Thoracic aorta (tissue), 2 donors: Measurements from ENCODE around the gene PDCD10. TPM values are rescaled to one million over a fixed set of nuclear protein-coding genes. Genes with fewer than 3 reads are reported as not detected.

Source experiments
- ATAC-seq: fragments of 150-250 bp; one replicate; pipeline ENCODE4 v1.8.0; 2017; ENCODE audit warnings: low read depth; ENCODE audit not compliant: insufficient number of reproducible peaks, low FRiP score
- DNase-seq: peaks from one replicate; pipeline ENCODE4 v3.0.0-alpha.2; 2020; ENCODE audit warnings: low spot score
- H3K27ac ChIP-seq, 2 donors: fragments of 200-600 bp; sonication (generic); 1 replicate in 1 of 2; 2 replicates in 1 of 2; pipeline ENCODE4 v1.5.1; 2016; ENCODE audit warnings: mild to moderate bottlenecking in 2 of 2, moderate library complexity in 2 of 2
- H3K27me3 ChIP-seq: fragments of 200-600 bp; sonication (generic); replicated peaks from 2 replicates; pipeline ENCODE4 v1.6.0; 2016; ENCODE audit warnings: mild to moderate bottlenecking; ENCODE audit not compliant: insufficient read depth
- H3K36me3 ChIP-seq: fragments of 200-600 bp; sonication (generic); one replicate; pipeline ENCODE4 v1.5.1; 2016
- H3K4me1 ChIP-seq, 2 donors: fragments of 200-600 bp; sonication (generic); 1 replicate in 1 of 2; 2 replicates in 1 of 2; pipeline versions ENCODE4 v1.5.1 to v1.6.0; 2016; ENCODE audit warnings: low read depth in 2 of 2, mild to moderate bottlenecking in 1 of 2; ENCODE audit not compliant: control insufficient read depth in 1 of 2
- H3K4me3 ChIP-seq: fragments of 200-600 bp; sonication (generic); 2 replicates; pipeline ENCODE4 v1.5.1; 2016; ENCODE audit warnings: mild to moderate bottlenecking
- H3K9me3 ChIP-seq: fragments of 200-600 bp; sonication (generic); 2 replicates; pipeline ENCODE4 v1.5.1; 2016
- total RNA-seq, 2 donors: library from RNA; depleted of rRNA; stranded (reverse); fragments of >200 nt; gene quantifications; one replicate each; pipeline versions ENCODE4 v1.1.0 to v1.2.3, GENCODE V29; 2016
- TF ChIP-seq, protein P1 (sequence below): fragments of 200-600 bp; sonication (generic); IDR thresholded peaks from one replicate; pipeline ENCODE4 v1.5.1; 2019; ENCODE audit warnings: antibody characterized with exemption

PDCD10 gene
- total RNA-seq, 2 donors from 2014 or later = 55.5 to 77.3 TPM

DNA sequence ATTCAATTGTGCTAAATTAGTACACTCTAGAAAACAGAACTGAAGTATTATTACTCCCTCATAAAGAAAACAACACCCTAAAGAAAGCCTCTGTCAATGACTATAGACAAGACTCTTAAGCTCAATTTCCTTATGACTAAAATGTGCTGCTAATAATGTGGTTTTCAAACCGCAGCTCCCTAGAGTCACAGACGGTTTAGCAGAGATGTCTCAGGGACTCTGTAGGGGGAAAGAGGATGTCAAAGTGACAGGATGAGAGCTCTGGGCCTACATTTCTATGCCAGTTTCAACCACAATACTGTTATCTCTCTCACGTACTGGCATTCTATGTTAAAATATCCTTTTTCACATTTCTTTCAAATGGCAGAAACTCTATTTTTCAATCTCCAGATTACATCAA lies 43.3 kb downstream of the PDCD10 start:
- no peaks in the 10 kb centered on the region for H3K4me1 ChIP-seq
- TF ChIP-seq, protein P1, sequence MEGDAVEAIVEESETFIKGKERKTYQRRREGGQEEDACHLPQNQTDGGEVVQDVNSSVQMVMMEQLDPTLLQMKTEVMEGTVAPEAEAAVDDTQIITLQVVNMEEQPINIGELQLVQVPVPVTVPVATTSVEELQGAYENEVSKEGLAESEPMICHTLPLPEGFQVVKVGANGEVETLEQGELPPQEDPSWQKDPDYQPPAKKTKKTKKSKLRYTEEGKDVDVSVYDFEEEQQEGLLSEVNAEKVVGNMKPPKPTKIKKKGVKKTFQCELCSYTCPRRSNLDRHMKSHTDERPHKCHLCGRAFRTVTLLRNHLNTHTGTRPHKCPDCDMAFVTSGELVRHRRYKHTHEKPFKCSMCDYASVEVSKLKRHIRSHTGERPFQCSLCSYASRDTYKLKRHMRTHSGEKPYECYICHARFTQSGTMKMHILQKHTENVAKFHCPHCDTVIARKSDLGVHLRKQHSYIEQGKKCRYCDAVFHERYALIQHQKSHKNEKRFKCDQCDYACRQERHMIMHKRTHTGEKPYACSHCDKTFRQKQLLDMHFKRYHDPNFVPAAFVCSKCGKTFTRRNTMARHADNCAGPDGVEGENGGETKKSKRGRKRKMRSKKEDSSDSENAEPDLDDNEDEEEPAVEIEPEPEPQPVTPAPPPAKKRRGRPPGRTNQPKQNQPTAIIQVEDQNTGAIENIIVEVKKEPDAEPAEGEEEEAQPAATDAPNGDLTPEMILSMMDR = no peak
- DNase-seq = no peak
- no peak overlapping the region for H3K4me3 ChIP-seq
- H3K27ac ChIP-seq = no peak overlapping the region
- no peak for ATAC-seq
- peaks cover 5% of the 10 kb centered on the region for H3K36me3 ChIP-seq
- H3K27me3 ChIP-seq = no peaks in the 10 kb centered on the region
- no peaks in the 10 kb centered on the region for H3K9me3 ChIP-seq

DNA sequence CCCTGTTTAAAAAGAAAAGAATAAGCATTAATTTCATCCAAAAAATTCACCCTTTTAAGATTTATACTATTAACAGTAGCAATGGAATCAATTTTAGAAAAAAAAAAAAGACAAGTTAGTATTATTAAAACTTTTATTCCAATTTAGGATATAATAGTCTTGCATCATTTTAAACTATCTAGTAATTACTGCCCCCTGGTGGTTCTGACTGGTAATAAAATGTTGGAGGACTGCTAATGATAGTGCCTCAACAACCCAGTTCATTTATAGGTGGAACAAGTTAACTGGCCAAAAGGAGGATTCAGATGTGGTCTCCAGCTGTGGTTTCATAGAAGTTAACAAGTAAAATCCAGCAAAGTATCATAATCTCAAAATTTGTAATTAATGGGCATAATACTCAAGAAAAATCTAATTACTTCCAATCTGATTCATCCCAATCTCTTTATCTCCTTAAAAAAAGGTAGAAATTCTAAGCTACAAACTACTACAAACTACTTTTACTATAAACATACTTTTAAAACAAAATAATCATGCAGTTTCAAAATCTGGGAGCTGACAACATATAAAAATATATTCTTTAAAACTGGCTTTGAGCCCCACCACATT lies 50.2 kb downstream of the PDCD10 start:
- DNase-seq = peak; percentile 11
- H3K4me1 ChIP-seq = no peaks in the 10 kb centered on the region
- ATAC-seq = no peak
- TF ChIP-seq, protein P1 = peak; percentile 73
- no peaks in the 10 kb centered on the region for H3K9me3 ChIP-seq
- no peak overlapping the region for H3K27ac ChIP-seq
- no peaks in the 10 kb centered on the region for H3K36me3 ChIP-seq
- no peak overlapping the region for H3K4me3 ChIP-seq
- no peaks in the 10 kb centered on the region for H3K27me3 ChIP-seq

DNA sequence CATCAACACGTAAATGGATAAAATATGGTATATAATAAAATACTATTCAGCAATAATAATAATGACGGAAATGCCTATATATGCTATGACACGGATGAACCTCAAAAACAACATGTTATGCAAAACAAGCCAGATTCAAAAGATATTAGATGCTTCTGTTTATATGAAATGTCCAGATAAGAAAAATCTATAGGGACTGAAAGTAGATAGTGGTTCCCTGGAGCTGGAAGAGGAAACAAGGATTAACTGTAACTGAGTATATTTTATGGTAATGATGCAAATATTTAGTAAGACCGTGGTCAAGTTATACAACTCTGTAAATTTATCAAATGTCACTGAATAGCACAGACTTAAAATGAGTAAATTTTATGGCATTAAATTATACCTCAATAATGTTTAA lies 55.2 kb downstream of the PDCD10 start:
- Histone ChIP-seq H3K27me3 (no peaks in the 10 kb centered on the region), H3K4me1 (no peaks in the 10 kb centered on the region), H3K36me3 (peaks cover 8% of the 10 kb centered on the region), H3K27ac (no peak overlapping the region), H3K4me3 (no peak overlapping the region), H3K9me3 (peaks cover 12% of the 10 kb centered on the region)
- TF ChIP-seq, protein P1 = no peak
- DNase-seq (no peak), ATAC-seq (no peak)

DNA sequence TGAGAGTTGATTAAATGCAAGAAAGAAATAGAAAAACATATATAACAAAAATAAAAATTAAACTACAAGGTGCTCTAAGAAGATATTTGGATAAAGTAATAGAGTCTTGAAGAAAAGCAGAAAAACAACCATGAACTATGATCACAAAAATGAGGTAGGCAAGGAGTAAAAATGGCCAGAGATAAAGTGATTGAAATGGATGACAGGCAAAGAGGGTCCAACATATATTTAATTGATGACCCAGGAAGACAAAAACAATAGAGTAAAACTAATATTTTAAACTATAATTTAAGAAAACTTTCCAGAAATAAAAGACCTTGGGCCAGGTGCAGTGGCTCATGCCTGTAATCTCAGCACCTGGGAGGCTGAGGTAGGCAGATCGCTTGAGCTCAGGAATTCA lies 58.8 kb downstream of the PDCD10 start:
- no peak for DNase-seq
- ATAC-seq = no peak
- H3K4me3 ChIP-seq = no peak overlapping the region
- H3K9me3 ChIP-seq = peaks cover 12% of the 10 kb centered on the region
- H3K27me3 ChIP-seq = no peaks in the 10 kb centered on the region
- no peak overlapping the region for H3K27ac ChIP-seq
- H3K4me1 ChIP-seq = no peaks in the 10 kb centered on the region
- TF ChIP-seq, protein P1 = no peak
- peaks cover 8% of the 10 kb centered on the region for H3K36me3 ChIP-seq

DNA sequence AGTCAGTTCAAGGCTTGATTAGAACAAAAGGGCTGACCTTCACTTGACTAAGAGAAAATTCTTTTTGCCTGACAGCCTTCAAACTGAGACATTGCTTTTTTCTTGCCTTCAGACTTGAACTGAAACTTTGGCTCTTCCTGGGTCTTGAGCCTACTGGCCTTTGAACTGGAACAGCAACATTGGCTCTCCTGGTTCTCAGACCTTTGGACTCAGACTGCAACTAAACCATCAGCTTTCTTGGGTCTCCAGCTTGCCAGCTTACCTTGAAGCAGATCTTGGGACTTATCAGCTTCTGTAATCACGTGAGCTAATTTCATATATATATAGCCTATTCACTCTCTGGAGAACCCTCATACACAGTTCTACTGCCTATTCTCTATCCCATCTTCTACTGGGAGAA lies 61.5 kb downstream of the PDCD10 start:
- ATAC-seq = no peak
- peaks cover 12% of the 10 kb centered on the region for H3K9me3 ChIP-seq
- H3K36me3 ChIP-seq = peaks cover 8% of the 10 kb centered on the region
- no peaks in the 10 kb centered on the region for H3K4me1 ChIP-seq
- no peak overlapping the region for H3K4me3 ChIP-seq
- DNase-seq = no peak
- H3K27me3 ChIP-seq = no peaks in the 10 kb centered on the region
- H3K27ac ChIP-seq = no peak overlapping the region
- TF ChIP-seq, protein P1 = no peak
